Epithelial cell of esophagus (primary cell): Measurements from ENCODE around the gene IL1RAP.

Source experiments
- DNase-seq: peaks from one replicate; pipeline ENCODE4 v3.0.0; 2010; ENCODE audit warnings: low read depth
- H3K4me3 ChIP-seq: 2 replicates; pipeline ENCODE4 v1.5.1; 2011; ENCODE audit warnings: mild to moderate bottlenecking, low read length, control low read depth
- CTCF ChIP-seq: IDR thresholded peaks from 2 replicates; pipeline ENCODE4 v1.5.1; 2011; ENCODE audit warnings: low read depth, mild to moderate bottlenecking, low read length, control low read depth, inconsistent platforms; ENCODE audit not compliant: insufficient read depth; ENCODE audit errors: missing control alignments

IL1RAP gene

GRCh38 chr3:190558316-190558715 lies 44.4 kb downstream of the IL1RAP start:
- TF ChIP-seq CTCF = no peak
- DNase-seq = no peak
- no peak overlapping the region for H3K4me3 ChIP-seq

GRCh38 chr3:190558796-190559195 lies 44.9 kb downstream of the IL1RAP start:
- TF ChIP-seq CTCF = no peak
- peak; percentile 54 for DNase-seq
- H3K4me3 ChIP-seq = no peak overlapping the region

GRCh38 chr3:190560013-190560895 lies 46.4 kb downstream of the IL1RAP start:
- no peak for DNase-seq
- no peak for TF ChIP-seq CTCF

GRCh38 chr3:190562866-190563510 lies 49.1 kb downstream of the IL1RAP start:
- TF ChIP-seq CTCF = no peak
- no peak overlapping the region for H3K4me3 ChIP-seq
- DNase-seq = no peak

More at GRCh38 chr3:190560013-190560895, 46.4 kb downstream of the IL1RAP start:
- H3K4me3 ChIP-seq = no peak overlapping the region

GRCh38 chr3:190564175-190564574 lies 50.3 kb downstream of the IL1RAP start:
- H3K4me3 ChIP-seq = no peak overlapping the region
- no peak for DNase-seq
- no peak for TF ChIP-seq CTCF

- DNase-seq = peak; percentile 100
- TF ChIP-seq CTCF = no peak
- no peak overlapping the region for H3K4me3 ChIP-seq
Observed at GRCh38 chr3:190566043-190566933, 52.4 kb downstream of the IL1RAP start.
